OCI-LY3 (cell line): ENCODE results near the gene RAP1GAP2.
"Not testable (repeated sequence)": the region's sequence is repeated elsewhere in the genome, so short reads cannot be mapped to it uniquely, and the experiment has no call there.

Experiments used
- H2AFZ ChIP-seq: fragments of 200-600, 300-600 bp; shearing (Covaris generic); 2 replicates; pipeline ENCODE4 v1.6.0; 2014; ENCODE audit warnings: antibody characterized with exemption, low read depth, low read length
- H3K27ac ChIP-seq: fragments of 200-600, 300-600 bp; sonication (generic); 2 replicates; pipeline ENCODE4 v1.5.1; 2014; ENCODE audit warnings: mild to moderate bottlenecking, low read length, moderate library complexity, mixed read lengths
- H3K27me3 ChIP-seq: fragments of 200-600, 300-600 bp; sonication (generic); 2 replicates; pipeline ENCODE4 v1.6.1; 2014; ENCODE audit warnings: low read depth, low read length, mixed read lengths
- H3K36me3 ChIP-seq: fragments of 200-600, 300-600 bp; sonication (generic); replicated peaks from 2 replicates; pipeline ENCODE3; 2014; ENCODE audit warnings: low read depth, low read length, mixed read lengths
- H3K4me1 ChIP-seq: fragments of 300-600, 200-600 bp; sonication (generic); 2 replicates; pipeline ENCODE4 v1.6.1; 2014; ENCODE audit warnings: low read length, mixed read lengths
- H3K4me2 ChIP-seq: fragments of 200-600, 300-600 bp; sonication (generic); 2 replicates; pipeline ENCODE4 v1.6.1; 2014; ENCODE audit warnings: low read length, mixed read lengths
- H3K4me3 ChIP-seq: fragments of 300-600, 200-600 bp; sonication (generic); 2 replicates; pipeline ENCODE4 v1.5.1; 2014; ENCODE audit warnings: antibody characterized with exemption, mild to moderate bottlenecking, low read length, moderate library complexity
- H3K79me2 ChIP-seq: fragments of 300-600, 200-600 bp; shearing (Covaris generic); 2 replicates; pipeline ENCODE4 v1.6.1; 2014; ENCODE audit warnings: mild to moderate bottlenecking, low read length, mixed read lengths
- H3K9ac ChIP-seq: fragments of 300-600, 200-600 bp; shearing (Covaris generic); 2 replicates; pipeline ENCODE4 v1.6.0; 2014; ENCODE audit warnings: mild to moderate bottlenecking, low read length, moderate library complexity
- H3K9me3 ChIP-seq: fragments of 200-600, 300-600 bp; shearing (Covaris generic); 2 replicates; pipeline ENCODE4 v1.6.1; 2014; ENCODE audit warnings: low read length, mixed read lengths; ENCODE audit not compliant: insufficient read depth
- H4K20me1 ChIP-seq: fragments of 200-600, 300-600 bp; sonication (generic); 2 replicates; pipeline ENCODE4 v1.6.1; 2016; ENCODE audit warnings: low read length, mixed read lengths; ENCODE audit not compliant: insufficient read depth
- CTCF ChIP-seq: fragments of 200-600, 300-600 bp; sonication (generic); IDR thresholded peaks from 2 replicates; pipeline ENCODE4 v1.5.1; 2014; ENCODE audit warnings: antibody characterized with exemption, low read length, low read depth
- EZH2phosphoT487 ChIP-seq: fragments of 200-600 bp; shearing (Covaris generic); IDR thresholded peaks from 2 replicates; pipeline ENCODE4 v1.6.1; 2018; ENCODE audit warnings: antibody characterized with exemption, mixed run types, low read depth

Gene RAP1GAP2

GRCh38 chr17:2889256-2889655, 93.0 kb downstream of the RAP1GAP2 start:
- H3K27ac ChIP-seq = no peak overlapping the region
- no peak overlapping the region for H3K4me3 ChIP-seq
- peaks cover 11% of the 10 kb centered on the region for H3K4me1 ChIP-seq
- no peaks in the 10 kb centered on the region for H3K79me2 ChIP-seq
- TF ChIP-seq CTCF (no peak), EZH2phosphoT487 (no peak)
- no peaks in the 10 kb centered on the region for H3K9me3 ChIP-seq
- H4K20me1 ChIP-seq = no peaks in the 10 kb centered on the region
- no peaks in the 10 kb centered on the region for H3K36me3 ChIP-seq
- no peak overlapping the region for H2AFZ ChIP-seq
- no peaks in the 10 kb centered on the region for H3K27me3 ChIP-seq
- no peak overlapping the region for H3K9ac ChIP-seq
- no peak overlapping the region for H3K4me2 ChIP-seq

- not testable (repeated sequence) for H2AFZ ChIP-seq, H3K4me2 ChIP-seq, H3K79me2 ChIP-seq, H3K9me3 ChIP-seq, H3K4me3 ChIP-seq, H3K9ac ChIP-seq, H3K27ac ChIP-seq, H4K20me1 ChIP-seq, H3K27me3 ChIP-seq, H3K36me3 ChIP-seq
- H3K4me1 ChIP-seq = peaks cover 11% of the 10 kb centered on the region
Observed at GRCh38 chr17:2890778-2891177, 94.5 kb downstream of the RAP1GAP2 start.

GRCh38 chr17:2892305-2892971, 96.2 kb downstream of the RAP1GAP2 start:
- Histone ChIP-seq H4K20me1 (no peaks in the 10 kb centered on the region), H3K79me2 (no peaks in the 10 kb centered on the region), H3K4me1 (peaks cover 11% of the 10 kb centered on the region), H3K27me3 (no peaks in the 10 kb centered on the region), H3K9ac (no peak overlapping the region), H3K27ac (no peak overlapping the region), H3K9me3 (no peaks in the 10 kb centered on the region), H2AFZ (no peak overlapping the region), H3K4me2 (no peak overlapping the region), H3K36me3 (no peaks in the 10 kb centered on the region), H3K4me3 (no peak overlapping the region)
- TF ChIP-seq CTCF (no peak), EZH2phosphoT487 (no peak)

- Histone ChIP-seq H3K4me1 (peaks cover 5% of the 10 kb centered on the region), H3K9ac (no peak overlapping the region), H3K4me2 (no peak overlapping the region), H4K20me1 (no peaks in the 10 kb centered on the region), H3K36me3 (no peaks in the 10 kb centered on the region), H3K27me3 (no peaks in the 10 kb centered on the region), H3K9me3 (no peaks in the 10 kb centered on the region), H3K27ac (no peak overlapping the region), H3K4me3 (no peak overlapping the region), H2AFZ (no peak overlapping the region), H3K79me2 (no peaks in the 10 kb centered on the region)
- no peak for TF ChIP-seq CTCF
- TF ChIP-seq EZH2phosphoT487 = no peak
Observed at GRCh38 chr17:2893422-2893914, 97.2 kb downstream of the RAP1GAP2 start.
